Keratinocyte (primary cell): ENCODE measurements around the gene COX7C.

Experiments
- EZH2 ChIP-seq: IDR thresholded peaks from one replicate; pipeline ENCODE4 v1.6.1; 2012; ENCODE audit warnings: inconsistent platforms, mild to moderate bottlenecking, low read length, moderate library complexity
- TF ChIP-seq, protein P1 (sequence below), 3 experiments: IDR thresholded peaks in 1 of 3; conservative IDR thresholded peaks in 1 of 3; optimal IDR thresholded peaks in 1 of 3; 2 replicates in 2 of 3; 3 replicates in 1 of 3; pipeline versions ENCODE3 to v1.5.1; 2011; ENCODE audit warnings: low read length in 3 of 3, mild to moderate bottlenecking in 3 of 3, moderate library complexity in 2 of 3, control low read depth in 1 of 3, inconsistent platforms in 1 of 3; ENCODE audit not compliant: insufficient read depth in 2 of 3; ENCODE audit errors: extremely low read depth in 1 of 3

DNA sequence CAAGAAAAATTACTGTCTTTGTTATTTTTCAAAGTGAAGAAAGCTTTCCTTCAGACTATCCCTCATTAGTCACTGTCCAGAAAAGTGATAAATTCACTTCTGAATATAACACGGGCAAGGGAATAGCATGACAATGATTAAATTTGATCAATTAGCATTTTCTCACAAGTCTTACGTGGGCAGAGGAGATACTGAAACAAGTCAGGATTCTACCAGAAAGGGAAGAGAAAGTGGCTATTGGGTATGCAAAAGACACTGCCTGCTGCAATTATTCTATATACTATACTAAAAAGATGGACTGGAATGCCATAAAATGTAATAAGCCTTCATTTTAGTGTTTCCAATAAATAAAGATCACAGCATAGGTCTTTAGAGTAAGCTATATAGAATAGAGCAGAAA, 7.4 kb downstream of the COX7C start:
- TF ChIP-seq, protein P1, sequence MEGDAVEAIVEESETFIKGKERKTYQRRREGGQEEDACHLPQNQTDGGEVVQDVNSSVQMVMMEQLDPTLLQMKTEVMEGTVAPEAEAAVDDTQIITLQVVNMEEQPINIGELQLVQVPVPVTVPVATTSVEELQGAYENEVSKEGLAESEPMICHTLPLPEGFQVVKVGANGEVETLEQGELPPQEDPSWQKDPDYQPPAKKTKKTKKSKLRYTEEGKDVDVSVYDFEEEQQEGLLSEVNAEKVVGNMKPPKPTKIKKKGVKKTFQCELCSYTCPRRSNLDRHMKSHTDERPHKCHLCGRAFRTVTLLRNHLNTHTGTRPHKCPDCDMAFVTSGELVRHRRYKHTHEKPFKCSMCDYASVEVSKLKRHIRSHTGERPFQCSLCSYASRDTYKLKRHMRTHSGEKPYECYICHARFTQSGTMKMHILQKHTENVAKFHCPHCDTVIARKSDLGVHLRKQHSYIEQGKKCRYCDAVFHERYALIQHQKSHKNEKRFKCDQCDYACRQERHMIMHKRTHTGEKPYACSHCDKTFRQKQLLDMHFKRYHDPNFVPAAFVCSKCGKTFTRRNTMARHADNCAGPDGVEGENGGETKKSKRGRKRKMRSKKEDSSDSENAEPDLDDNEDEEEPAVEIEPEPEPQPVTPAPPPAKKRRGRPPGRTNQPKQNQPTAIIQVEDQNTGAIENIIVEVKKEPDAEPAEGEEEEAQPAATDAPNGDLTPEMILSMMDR (optimal IDR thresholded peaks at IDR 0.05 in 1 of 3, IDR thresholded peaks at IDR 0.05 in 1 of 3, conservative IDR thresholded peaks at IDR 0.05 in 1 of 3; ENCODE audit: extremely low read depth in 1 of 3, insufficient read depth in 2 of 3, low read length in 3 of 3) = no peak
- no peak for TF ChIP-seq EZH2
